HG02642 (cell line): ENCODE results near the gene PCED1B.
A peak's percentile ranks its signal among the peaks of the same experiment; 100 is the strongest.
"Not testable (repeated sequence)": the region's sequence is repeated elsewhere in the genome, so short reads cannot be mapped to it uniquely, and the experiment has no call there.

Source experiments
- ATAC-seq: cut with Tn5 transposase; IDR thresholded peaks from one replicate; pipeline ENCODE4 v1.9.1; 2021; ENCODE audit warnings: mild to moderate bottlenecking; ENCODE audit not compliant: unreplicated experiment, poor library complexity

Gene PCED1B

DNA sequence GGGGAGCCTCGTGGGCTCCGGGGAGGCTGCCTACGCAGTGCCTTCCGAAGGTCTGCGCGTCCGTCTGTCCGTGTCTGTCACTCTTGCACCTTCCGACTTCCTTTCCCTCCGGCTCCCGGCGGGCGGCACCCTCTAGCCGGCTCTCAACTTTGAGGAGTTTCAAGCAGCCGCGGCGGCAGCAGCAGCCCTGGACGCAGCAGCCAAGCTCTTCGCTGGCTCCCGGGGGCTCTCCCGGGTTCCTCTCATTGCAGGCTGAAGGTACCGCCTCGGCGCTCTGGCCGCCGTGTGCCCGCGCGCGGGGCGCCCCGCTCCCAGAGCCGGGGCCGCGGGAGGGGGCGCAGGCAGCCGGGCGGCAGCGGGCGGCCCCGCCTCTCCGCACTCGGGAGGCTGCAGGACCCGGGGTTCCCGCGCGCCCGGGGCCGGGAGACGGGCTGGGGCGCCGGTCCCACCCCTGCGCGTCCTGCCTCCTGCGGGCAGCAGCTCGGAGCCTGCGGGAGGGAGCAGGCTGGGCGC, at the start of gene PCED1B, which contains the start of gene AMIGO2:
PCED1B (plus strand) TSS at position 154 of the 513 bp plus-strand sequence. CDS start 155,443 bp downstream, outside the sequence.
AMIGO2 (minus strand) TSS at position 492 of the 513 bp plus-strand sequence. CDS start 957 bp downstream, outside the sequence.
- peak; percentile 73 for ATAC-seq

GRCh38 chr12:47029903-47030302, 49.5 kb upstream of the PCED1B start:
- no peak for ATAC-seq

GRCh38 chr12:47032644-47033043, 46.8 kb upstream of the PCED1B start:
- no peak for ATAC-seq

DNA sequence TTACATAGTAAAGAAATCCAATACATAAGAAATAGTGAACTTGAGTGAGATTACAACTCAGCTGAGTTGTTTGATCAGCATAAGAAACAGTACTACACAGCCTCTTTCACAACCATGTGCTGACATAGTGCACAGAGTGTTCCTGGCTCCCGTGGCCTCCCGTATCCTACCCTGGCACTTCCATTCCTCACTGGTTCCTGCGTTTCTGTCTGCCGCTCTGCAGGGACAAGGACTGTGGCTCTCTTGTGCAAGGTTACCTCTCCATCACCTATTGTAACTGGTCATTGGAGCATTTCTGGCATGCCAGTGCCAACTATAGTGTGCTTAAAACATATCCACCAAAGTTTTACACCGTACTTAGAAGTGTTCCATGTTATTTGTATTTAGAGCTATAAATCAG, 46.3 kb upstream of the PCED1B start:
- ATAC-seq, result no peak

DNA sequence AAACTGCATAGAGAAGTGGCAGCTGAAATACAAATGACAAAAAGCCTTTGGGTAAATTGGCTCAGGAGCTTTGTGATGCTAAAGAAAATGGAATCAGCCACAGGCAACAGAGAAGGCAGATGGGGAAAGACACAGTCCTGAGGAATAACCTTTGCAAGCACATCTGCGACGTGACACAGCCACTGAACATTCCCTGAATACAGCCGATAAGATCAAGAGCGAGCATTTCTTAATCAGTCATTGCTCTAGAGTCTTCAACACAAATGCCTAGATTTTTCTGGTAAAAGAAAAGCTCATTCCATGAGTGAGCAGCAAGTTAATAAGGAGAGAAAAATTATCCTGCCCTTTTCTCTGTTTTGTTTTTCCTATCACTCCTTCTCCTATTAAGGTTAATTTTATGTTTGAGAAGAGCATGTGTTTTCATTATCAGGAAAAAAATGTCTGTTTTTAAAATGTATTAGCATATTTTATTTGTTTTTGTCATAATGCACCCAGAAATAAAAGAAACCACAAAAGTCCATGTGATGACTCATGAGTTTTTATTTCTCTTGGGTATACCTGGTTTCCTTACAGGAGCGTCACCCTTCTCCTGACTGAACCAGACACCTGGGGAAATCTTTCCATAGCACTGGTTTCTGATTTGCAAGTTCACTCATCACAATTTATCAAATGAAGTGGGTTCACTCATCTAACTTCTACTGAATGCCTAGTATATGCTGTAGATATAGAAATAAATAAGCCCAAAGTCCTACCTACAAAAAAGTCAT, 45.4 kb upstream of the PCED1B start:
- ATAC-seq, result no peak

- ATAC-seq, result no peak
Observed at GRCh38 chr12:47034661-47035060, 44.8 kb upstream of the PCED1B start.

- no peak for ATAC-seq
Observed at GRCh38 chr12:47035484-47035883, 43.9 kb upstream of the PCED1B start.

DNA sequence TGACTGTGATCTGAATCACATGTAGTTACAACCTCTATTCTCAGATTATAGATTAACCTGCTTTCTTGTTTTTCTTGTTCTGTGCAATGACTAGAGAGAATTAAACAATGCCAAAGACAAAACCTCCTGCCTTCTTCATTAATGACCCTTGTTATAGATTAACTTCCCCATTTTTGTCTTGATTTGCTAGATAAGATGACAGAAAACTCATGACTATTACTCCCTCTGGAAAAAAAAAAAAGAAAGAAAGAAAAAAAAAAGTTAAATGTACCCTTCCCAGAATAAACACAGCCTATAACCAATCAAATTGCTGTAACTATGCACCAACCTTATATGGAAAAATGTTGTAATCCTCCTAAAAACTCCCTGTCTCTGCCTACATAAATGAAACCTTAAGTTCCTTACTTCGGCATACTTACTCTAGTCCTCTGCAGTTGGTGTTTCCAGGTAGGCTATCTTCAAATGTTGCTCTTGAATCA, 41.1 kb upstream of the PCED1B start:
- ATAC-seq, result no peak

DNA sequence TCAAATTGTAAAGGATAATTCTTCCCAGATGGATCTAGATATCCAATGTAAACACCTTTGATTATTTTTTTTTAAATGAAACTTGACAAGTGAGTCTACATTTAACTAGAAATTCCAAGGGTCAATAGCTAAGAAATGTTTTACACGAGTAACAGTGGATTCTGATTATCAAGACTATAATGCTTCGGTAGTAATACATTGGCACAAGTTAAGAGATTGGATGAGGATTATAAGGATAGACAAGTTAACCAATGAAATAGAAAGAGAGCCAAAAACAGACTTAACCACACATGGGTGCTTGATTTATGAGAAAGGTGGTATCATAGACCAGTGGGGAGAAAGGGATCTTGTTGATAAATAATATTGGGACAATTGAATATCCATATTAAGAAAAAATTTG, 40.3 kb upstream of the PCED1B start:
- ATAC-seq, result no peak

GRCh38 chr12:47039756-47040155, 39.7 kb upstream of the PCED1B start:
- no peak for ATAC-seq

DNA sequence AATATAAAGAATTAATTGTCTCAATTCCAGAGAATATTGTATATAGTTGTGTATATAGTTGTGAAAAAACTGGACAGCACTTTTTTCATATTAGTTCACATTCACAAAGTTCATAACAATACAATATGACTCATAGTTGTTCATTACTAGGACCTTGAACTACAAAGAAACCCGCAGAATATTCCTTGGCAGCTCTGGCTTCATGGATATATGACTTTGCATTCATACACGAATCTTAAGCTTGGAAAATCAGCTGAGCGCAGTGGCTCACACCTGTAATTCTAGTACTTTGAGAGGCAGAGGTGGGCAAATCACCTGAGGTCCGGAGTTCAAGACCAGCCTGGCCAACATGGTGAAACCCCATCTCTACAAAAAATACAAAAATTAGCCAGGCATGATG, 38.1 kb upstream of the PCED1B start:
- ATAC-seq, result no peak

- no peak for ATAC-seq
Observed at GRCh38 chr12:47048541-47048940, 30.9 kb upstream of the PCED1B start.

GRCh38 chr12:47051291-47051690, 28.1 kb upstream of the PCED1B start:
- ATAC-seq, result not testable (repeated sequence)

DNA sequence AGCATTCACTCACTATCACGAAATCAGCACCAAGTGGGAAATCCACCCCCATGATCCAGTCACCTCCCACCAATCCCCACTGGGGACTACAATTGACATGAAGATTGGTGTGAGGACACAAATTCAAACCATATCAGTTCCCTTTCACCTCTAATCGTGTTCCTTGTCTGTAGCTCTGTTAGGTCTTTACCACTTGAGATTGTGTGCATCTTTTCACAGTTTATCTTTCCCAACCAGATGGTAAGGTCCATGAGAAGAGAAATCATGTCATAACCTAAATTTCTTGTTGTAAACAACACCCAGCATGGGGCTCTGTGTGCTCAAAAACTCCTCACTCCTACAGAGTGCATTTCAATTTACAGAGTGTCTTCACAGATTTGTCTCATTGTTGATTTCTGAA, 27.1 kb upstream of the PCED1B start:
- no peak for ATAC-seq

- no peak for ATAC-seq
Observed at GRCh38 chr12:47053961-47054360, 25.5 kb upstream of the PCED1B start.

DNA sequence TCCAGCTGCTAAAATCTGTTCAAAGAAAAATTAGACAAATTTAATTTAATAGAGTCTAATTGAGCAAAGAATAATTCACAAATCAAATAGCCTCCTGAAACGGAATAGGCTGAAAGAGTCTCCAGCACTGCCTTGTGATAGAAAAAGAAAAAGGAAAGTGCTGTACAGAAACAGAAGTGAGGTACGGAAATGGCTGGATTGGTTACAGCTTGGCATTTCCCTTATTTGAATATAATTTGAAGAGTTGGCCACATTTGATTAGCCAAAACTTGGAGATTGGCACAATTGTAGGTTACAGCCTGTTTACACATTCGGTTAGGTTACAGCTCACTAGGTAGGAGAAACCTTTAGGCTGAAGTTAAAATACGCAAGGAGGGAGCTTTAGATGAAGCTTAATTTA, 24.8 kb upstream of the PCED1B start:
- no peak for ATAC-seq

GRCh38 chr12:47055856-47056255, 23.6 kb upstream of the PCED1B start:
- not testable (repeated sequence) for ATAC-seq

GRCh38 chr12:47056944-47057343, 22.5 kb upstream of the PCED1B start:
- ATAC-seq, result not testable (repeated sequence)

DNA sequence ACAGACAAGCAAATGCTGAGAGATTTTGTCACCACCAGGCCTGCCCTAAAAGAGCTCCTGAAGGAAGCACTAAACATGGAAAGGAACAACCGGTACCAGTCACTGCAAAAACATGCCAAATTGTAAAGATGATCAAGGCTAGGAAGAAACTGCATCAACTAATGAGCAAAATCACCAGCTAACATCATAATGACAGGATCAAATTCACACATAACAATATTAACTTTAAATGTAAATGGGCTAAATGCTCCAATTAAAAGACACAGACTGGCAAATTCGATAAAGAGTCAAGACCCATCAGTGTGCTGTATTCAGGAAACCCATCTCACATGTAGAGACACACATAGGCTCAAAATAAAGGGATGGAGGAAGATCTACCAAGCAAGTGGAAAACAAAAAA, 20.8 kb upstream of the PCED1B start:
- not testable (repeated sequence) for ATAC-seq

DNA sequence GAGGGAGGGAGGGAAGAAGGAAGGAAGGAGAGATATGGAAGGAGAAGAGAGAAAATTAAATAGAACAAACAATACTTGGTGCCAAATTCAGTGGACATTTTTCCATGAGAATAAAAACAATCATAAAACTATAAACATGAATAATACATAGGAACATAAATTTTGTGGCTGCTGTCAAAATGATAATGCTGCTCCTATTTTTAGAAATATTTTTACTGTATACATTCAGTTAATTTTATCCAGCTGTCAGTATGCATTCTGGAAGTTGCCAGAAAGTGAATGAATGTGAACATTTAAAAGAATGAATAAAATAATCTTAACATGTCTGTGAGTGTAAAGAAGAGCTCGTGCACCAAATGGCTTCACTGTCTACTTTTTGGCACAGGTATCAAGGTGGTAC, 13.9 kb upstream of the PCED1B start:
- no peak for ATAC-seq

DNA sequence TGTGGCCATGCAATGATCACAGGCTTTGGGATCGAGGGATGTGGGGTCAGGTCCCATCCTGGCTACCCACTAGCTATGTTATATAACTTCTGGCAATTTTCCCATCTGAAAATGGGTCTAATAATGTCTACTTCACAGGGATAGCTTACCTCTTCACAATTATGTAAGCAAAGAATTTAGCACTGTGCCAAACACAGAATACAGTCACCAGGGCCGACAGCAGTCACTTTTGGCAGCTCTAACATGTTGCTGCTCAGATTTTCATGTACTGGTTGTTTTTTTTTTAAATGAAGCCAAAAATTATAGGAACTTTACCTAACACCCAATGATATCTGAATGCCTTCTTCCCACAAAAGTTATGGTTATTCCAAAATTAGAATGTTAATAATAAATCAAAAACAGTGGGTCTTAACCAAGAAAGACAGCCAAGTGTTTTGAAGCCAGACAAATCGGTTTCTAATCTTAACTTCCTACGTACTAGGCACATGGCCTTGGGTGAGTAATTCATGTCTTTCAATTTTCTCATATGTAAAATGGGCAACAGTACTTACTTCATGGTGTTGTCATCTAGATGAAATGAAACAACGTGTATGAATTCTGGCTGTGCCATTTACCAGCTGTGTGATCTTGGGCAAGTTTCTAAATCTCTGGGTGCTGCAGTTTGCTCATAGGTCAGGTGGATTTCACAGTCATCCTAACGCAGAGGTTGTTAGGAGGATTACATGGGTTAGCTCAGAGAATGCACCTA, 13.0 kb upstream of the PCED1B start:
- ATAC-seq, result no peak
